Measurements from ENCODE around the gene ENTPD6.

Gene ENTPD6

DNA sequence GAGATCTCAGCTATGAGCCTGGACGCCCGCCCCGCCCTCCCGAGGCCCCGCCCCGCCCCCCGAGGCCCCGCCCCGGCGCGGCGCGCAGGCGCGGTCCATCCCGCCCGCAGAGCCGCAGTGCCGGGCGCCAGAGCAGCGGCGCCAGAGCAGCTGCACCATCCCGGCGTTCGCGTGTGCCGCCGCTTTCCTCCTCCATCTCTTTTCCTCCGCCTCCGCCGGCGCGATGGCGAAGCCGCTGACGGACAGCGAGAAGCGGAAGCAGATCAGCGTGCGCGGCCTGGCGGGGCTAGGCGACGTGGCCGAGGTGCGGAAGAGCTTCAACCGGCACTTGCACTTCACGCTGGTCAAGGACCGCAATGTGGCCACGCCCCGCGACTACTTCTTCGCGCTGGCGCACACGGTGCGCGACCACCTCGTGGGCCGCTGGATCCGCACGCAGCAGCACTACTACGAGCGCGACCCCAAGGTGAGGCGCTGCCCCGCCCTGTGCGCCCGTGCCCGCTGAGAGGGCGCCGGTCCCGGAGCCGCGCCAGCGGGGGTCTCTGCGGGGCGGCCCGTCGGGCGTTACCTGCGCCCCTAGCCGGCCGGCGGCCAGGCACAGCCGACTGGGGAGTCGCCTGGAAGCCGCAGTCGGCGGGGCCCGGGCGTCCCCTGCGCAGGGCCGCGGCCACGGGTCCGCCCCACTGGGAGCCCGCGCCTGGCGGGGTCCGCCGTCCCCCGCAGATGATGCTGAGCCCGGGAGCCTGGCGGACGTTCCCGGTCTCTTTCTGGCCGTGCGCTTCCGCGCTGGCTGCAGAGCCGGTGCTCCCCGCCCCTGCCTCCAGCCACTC is 52.7 kb downstream of the ENTPD6 start, which contains the start of gene PYGB:
Gene PYGB (plus strand): TSS at position 130 of the 830 bp plus-strand sequence. CDS start 94 bp downstream, at position 224.
- peak; percentile 91 for DNase-seq (ENCODE audit: low read depth)
- H3K4me3 ChIP-seq (ENCODE audit: low read length), result peak within 1 kb of the TSS; percentile 93
- peaks cover 64% of the 10 kb centered on the region for H3K4me1 ChIP-seq (ENCODE audit: control insufficient read depth, insufficient read depth, low read length)
- no peaks in the 10 kb centered on the region for H3K36me3 ChIP-seq (ENCODE audit: control insufficient read depth, insufficient read depth, low read length, severe bottlenecking)
- H3K9me3 ChIP-seq (ENCODE audit: control insufficient read depth, low read length), result no peaks in the 10 kb centered on the region
- peak within 1 kb of the TSS; percentile 91 for H3K9ac ChIP-seq (ENCODE audit: low read length)
- H3K27me3 ChIP-seq (replicated peaks; ENCODE audit: control insufficient read depth, insufficient read depth, low read length), result no peaks in the 10 kb centered on the region

GRCh38 chr20:25248786-25249172 is 53.3 kb downstream of the ENTPD6 start:
- DNase-seq (ENCODE audit: low read depth), result no peak
- peak overlapping the region; percentile 93 for H3K4me3 ChIP-seq (ENCODE audit: low read length)
- peak overlapping the region; percentile 91 for H3K9ac ChIP-seq (ENCODE audit: low read length)
- H3K27me3 ChIP-seq (replicated peaks; ENCODE audit: control insufficient read depth, insufficient read depth, low read length), result no peaks in the 10 kb centered on the region
- peaks cover 69% of the 10 kb centered on the region for H3K4me1 ChIP-seq (ENCODE audit: control insufficient read depth, insufficient read depth, low read length)
- no peaks in the 10 kb centered on the region for H3K9me3 ChIP-seq (ENCODE audit: control insufficient read depth, low read length)
- no peaks in the 10 kb centered on the region for H3K36me3 ChIP-seq (ENCODE audit: control insufficient read depth, insufficient read depth, low read length, severe bottlenecking)

GRCh38 chr20:25249198-25249931 is 53.9 kb downstream of the ENTPD6 start:
- Histone ChIP-seq H3K9me3 (ENCODE audit: control insufficient read depth, low read length) (no peaks in the 10 kb centered on the region), H3K9ac (ENCODE audit: low read length) (peak overlapping the region; percentile 91), H3K27me3 (replicated peaks; ENCODE audit: control insufficient read depth, insufficient read depth, low read length) (no peaks in the 10 kb centered on the region), H3K4me1 (ENCODE audit: control insufficient read depth, insufficient read depth, low read length) (peaks cover 69% of the 10 kb centered on the region), H3K36me3 (ENCODE audit: control insufficient read depth, insufficient read depth, low read length, severe bottlenecking) (no peaks in the 10 kb centered on the region), H3K4me3 (ENCODE audit: low read length) (peak overlapping the region; percentile 93)
- peak; percentile 49 for DNase-seq (ENCODE audit: low read depth)

DNA sequence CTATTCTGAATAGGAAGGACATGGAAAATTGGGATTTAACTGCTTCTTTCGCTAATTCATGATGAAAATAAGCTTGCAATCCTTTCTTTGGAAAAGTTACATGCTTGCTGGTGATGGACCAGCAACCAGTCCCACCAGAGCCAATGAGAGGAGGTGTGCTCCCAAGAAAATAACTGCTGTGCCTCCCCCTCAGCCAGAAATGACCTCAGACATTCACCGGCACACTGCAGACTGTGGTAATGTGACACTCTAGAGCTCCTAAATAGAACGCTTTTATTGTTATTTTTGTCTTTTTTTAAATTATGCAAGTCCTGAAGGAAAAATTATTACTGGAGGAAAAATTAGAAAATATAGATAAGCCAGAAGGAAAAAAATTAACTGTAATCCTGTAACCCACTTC is 55.0 kb downstream of the ENTPD6 start:
- Histone ChIP-seq H3K9ac (ENCODE audit: low read length) (peak overlapping the region; percentile 30), H3K36me3 (ENCODE audit: control insufficient read depth, insufficient read depth, low read length, severe bottlenecking) (peaks cover 2% of the 10 kb centered on the region), H3K27me3 (replicated peaks; ENCODE audit: control insufficient read depth, insufficient read depth, low read length) (no peaks in the 10 kb centered on the region), H3K4me3 (ENCODE audit: low read length) (peak overlapping the region; percentile 93), H3K9me3 (ENCODE audit: control insufficient read depth, low read length) (no peaks in the 10 kb centered on the region), H3K4me1 (ENCODE audit: control insufficient read depth, insufficient read depth, low read length) (peaks cover 76% of the 10 kb centered on the region)
- no peak for DNase-seq (ENCODE audit: low read depth)

GRCh38 chr20:25251019-25251418 is 55.5 kb downstream of the ENTPD6 start:
- no peaks in the 10 kb centered on the region for H3K9me3 ChIP-seq (ENCODE audit: control insufficient read depth, low read length)
- H3K9ac ChIP-seq (ENCODE audit: low read length), result peak overlapping the region; percentile 30
- H3K27me3 ChIP-seq (replicated peaks; ENCODE audit: control insufficient read depth, insufficient read depth, low read length), result no peaks in the 10 kb centered on the region
- peaks cover 76% of the 10 kb centered on the region for H3K4me1 ChIP-seq (ENCODE audit: control insufficient read depth, insufficient read depth, low read length)
- peaks cover 2% of the 10 kb centered on the region for H3K36me3 ChIP-seq (ENCODE audit: control insufficient read depth, insufficient read depth, low read length, severe bottlenecking)
- H3K4me3 ChIP-seq (ENCODE audit: low read length), result peak overlapping the region; percentile 93
- DNase-seq (ENCODE audit: low read depth), result no peak

DNA sequence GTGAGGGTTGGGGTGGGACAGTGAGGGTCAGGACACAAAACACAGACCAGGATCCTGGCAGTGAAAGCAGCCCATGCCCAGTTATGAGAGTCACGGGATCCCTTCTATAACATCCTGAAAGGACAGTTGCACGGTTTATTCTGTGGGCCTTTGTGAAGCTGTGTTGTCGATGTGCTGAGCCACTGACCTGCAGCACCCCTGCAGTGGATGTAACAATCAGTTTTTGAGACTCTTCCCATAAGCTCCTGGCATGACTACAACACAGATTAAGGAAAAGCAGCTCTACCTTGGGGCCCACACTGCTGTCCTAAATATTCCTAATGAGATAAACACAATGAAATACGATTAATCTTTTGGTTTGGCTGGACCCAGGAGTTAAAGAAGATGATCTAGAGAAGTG is 56.0 kb downstream of the ENTPD6 start:
- peaks cover 2% of the 10 kb centered on the region for H3K36me3 ChIP-seq (ENCODE audit: control insufficient read depth, insufficient read depth, low read length, severe bottlenecking)
- H3K4me3 ChIP-seq (ENCODE audit: low read length), result peak overlapping the region; percentile 36
- peak; percentile 43 for DNase-seq (ENCODE audit: low read depth)
- H3K9ac ChIP-seq (ENCODE audit: low read length), result no peak overlapping the region
- no peaks in the 10 kb centered on the region for H3K9me3 ChIP-seq (ENCODE audit: control insufficient read depth, low read length)
- H3K4me1 ChIP-seq (ENCODE audit: control insufficient read depth, insufficient read depth, low read length), result peaks cover 76% of the 10 kb centered on the region
- no peaks in the 10 kb centered on the region for H3K27me3 ChIP-seq (replicated peaks; ENCODE audit: control insufficient read depth, insufficient read depth, low read length)

- no peak for DNase-seq (ENCODE audit: low read depth)
- Histone ChIP-seq H3K4me1 (ENCODE audit: control insufficient read depth, insufficient read depth, low read length) (peaks cover 76% of the 10 kb centered on the region), H3K4me3 (ENCODE audit: low read length) (peak overlapping the region; percentile 36), H3K9me3 (ENCODE audit: control insufficient read depth, low read length) (no peaks in the 10 kb centered on the region), H3K9ac (ENCODE audit: low read length) (no peak overlapping the region), H3K36me3 (ENCODE audit: control insufficient read depth, insufficient read depth, low read length, severe bottlenecking) (peaks cover 2% of the 10 kb centered on the region), H3K27me3 (replicated peaks; ENCODE audit: control insufficient read depth, insufficient read depth, low read length) (no peaks in the 10 kb centered on the region)
These were observed 56.7 kb downstream of the ENTPD6 start for GRCh38 chr20:25252230-25252651.

GRCh38 chr20:25252686-25253421 is 57.3 kb downstream of the ENTPD6 start:
- DNase-seq (ENCODE audit: low read depth), result no peak
- Histone ChIP-seq H3K36me3 (ENCODE audit: control insufficient read depth, insufficient read depth, low read length, severe bottlenecking) (peaks cover 2% of the 10 kb centered on the region), H3K27me3 (replicated peaks; ENCODE audit: control insufficient read depth, insufficient read depth, low read length) (no peaks in the 10 kb centered on the region)

DNA sequence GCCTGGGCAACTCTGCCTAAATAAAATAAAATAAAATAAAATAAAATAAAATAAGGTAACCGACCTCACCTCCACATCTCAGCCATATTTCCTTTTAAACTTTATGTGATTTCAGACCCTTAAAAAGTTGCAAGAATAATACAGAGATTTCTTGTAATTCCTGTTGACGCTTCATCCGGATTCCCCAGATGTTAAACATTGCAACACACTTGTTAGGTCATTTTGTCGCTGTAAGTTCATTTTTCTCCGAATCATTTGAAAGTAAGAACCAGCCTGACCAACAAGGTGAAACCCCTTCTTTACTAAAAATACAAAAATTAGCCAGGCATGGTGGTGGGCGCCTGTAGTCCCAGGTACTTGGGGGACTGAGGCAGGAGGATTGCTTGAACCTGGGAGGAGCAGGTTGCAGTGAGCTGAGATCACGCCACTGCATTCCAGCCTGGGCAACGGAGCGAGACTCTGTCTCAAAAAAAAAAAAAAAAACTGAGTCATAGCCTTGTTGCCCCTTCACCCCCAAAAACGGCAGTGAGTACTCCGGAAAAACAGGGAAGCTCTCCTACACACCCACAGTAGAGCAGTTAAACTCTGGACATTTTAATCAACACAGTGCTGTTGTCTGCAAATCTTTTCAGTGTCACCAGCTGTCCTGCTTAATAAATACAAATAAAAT is 58.2 kb downstream of the ENTPD6 start:
- Histone ChIP-seq H3K9ac (ENCODE audit: low read length) (no peak overlapping the region), H3K4me1 (ENCODE audit: control insufficient read depth, insufficient read depth, low read length) (peaks cover 76% of the 10 kb centered on the region), H3K9me3 (ENCODE audit: control insufficient read depth, low read length) (no peaks in the 10 kb centered on the region), H3K36me3 (ENCODE audit: control insufficient read depth, insufficient read depth, low read length, severe bottlenecking) (peaks cover 2% of the 10 kb centered on the region), H3K27me3 (replicated peaks; ENCODE audit: control insufficient read depth, insufficient read depth, low read length) (no peaks in the 10 kb centered on the region), H3K4me3 (ENCODE audit: low read length) (no peak overlapping the region)
- no peak for DNase-seq (ENCODE audit: low read depth)

More at GRCh38 chr20:25252686-25253421, 57.3 kb downstream of the ENTPD6 start:
- Histone ChIP-seq H3K4me3 (ENCODE audit: low read length) (no peak overlapping the region), H3K9ac (ENCODE audit: low read length) (no peak overlapping the region), H3K9me3 (ENCODE audit: control insufficient read depth, low read length) (no peaks in the 10 kb centered on the region), H3K4me1 (ENCODE audit: control insufficient read depth, insufficient read depth, low read length) (peaks cover 76% of the 10 kb centered on the region)

DNA sequence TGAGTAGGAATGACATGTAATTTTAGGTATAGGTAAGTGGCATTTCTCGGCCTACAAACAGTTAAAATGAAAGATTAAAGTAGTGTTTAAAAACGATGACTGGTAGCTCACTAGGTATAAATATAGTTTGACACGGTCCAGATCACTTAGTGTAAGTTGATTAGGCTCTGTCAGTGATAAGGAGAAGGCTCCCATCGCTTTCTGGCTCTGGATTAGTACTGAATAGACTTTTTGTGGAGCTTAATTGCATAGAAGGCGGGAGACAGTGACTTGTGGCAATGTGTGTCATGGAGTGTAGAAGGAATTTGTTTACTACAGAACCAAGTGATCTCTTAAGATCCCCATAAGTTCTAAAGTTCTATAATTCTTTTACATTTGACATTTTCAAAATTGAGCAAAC is 59.1 kb downstream of the ENTPD6 start:
- Histone ChIP-seq H3K27me3 (replicated peaks; ENCODE audit: control insufficient read depth, insufficient read depth, low read length) (no peaks in the 10 kb centered on the region), H3K4me3 (ENCODE audit: low read length) (no peak overlapping the region), H3K4me1 (ENCODE audit: control insufficient read depth, insufficient read depth, low read length) (peaks cover 69% of the 10 kb centered on the region), H3K9ac (ENCODE audit: low read length) (no peak overlapping the region), H3K36me3 (ENCODE audit: control insufficient read depth, insufficient read depth, low read length, severe bottlenecking) (peaks cover 8% of the 10 kb centered on the region), H3K9me3 (ENCODE audit: control insufficient read depth, low read length) (no peaks in the 10 kb centered on the region)
- DNase-seq (ENCODE audit: low read depth), result no peak
